Fibroblast of lung (primary cell): ENCODE measurements around the gene RABGAP1L. TPM values are rescaled to one million over a fixed set of nuclear protein-coding genes. Genes with fewer than 3 reads are reported as not detected.

Source experiments
- DNase-seq, 2 donors: peaks; one replicate each; pipeline versions ENCODE4 v3.0.0 to v3.0.0-alpha.2; 2010; ENCODE audit warnings: low read depth in 2 of 2
- H2AFZ ChIP-seq: 2 replicates; pipeline ENCODE4 v1.5.1; 2012; ENCODE audit warnings: low read length, control low read depth, inconsistent platforms
- H3K27ac ChIP-seq: 2 replicates; pipeline ENCODE4 v1.5.1; 2011; ENCODE audit warnings: low read length, control low read depth; ENCODE audit not compliant: insufficient read depth
- H3K27me3 ChIP-seq: 2 replicates; pipeline ENCODE4 v1.5.1; 2011; ENCODE audit warnings: mild to moderate bottlenecking, low read length; ENCODE audit not compliant: control insufficient read depth, insufficient read depth
- H3K36me3 ChIP-seq: 2 replicates; pipeline ENCODE4 v1.5.1; 2011; ENCODE audit warnings: low read length; ENCODE audit not compliant: control insufficient read depth, insufficient read depth
- H3K4me1 ChIP-seq: 2 replicates; pipeline ENCODE4 v1.5.1; 2011; ENCODE audit warnings: low read length; ENCODE audit not compliant: control insufficient read depth, insufficient read depth; ENCODE audit errors: extremely low read depth
- H3K4me2 ChIP-seq: 2 replicates; pipeline ENCODE4 v1.5.1; 2011; ENCODE audit warnings: low read length, control low read depth; ENCODE audit not compliant: insufficient read depth; ENCODE audit errors: extremely low read depth
- H3K4me3 ChIP-seq, 4 experiments: fragments of 200-600 bp in 1 of 4; sonication (generic) in 1 of 4; replicated peaks in 1 of 4; 2 replicates each; pipeline ENCODE4 v1.5.1; 2011 to 2016; ENCODE audit warnings: low read length in 4 of 4, low read depth in 3 of 4, mild to moderate bottlenecking in 3 of 4, control low read depth in 2 of 4, inconsistent platforms in 1 of 4, mixed read lengths in 1 of 4; ENCODE audit not compliant: insufficient read depth in 1 of 4; ENCODE audit errors: control extremely low read depth in 1 of 4
- H3K79me2 ChIP-seq: 2 replicates; pipeline ENCODE4 v1.5.1; 2012; ENCODE audit warnings: mild to moderate bottlenecking, low read length, inconsistent platforms; ENCODE audit not compliant: control insufficient read depth, insufficient read depth
- H3K9ac ChIP-seq: 2 replicates; pipeline ENCODE4 v1.5.1; 2011; ENCODE audit warnings: mild to moderate bottlenecking, low read length, control low read depth; ENCODE audit not compliant: insufficient read depth
- H3K9me3 ChIP-seq: 2 replicates; pipeline ENCODE4 v1.5.1; 2012; ENCODE audit warnings: low read depth, low read length; ENCODE audit not compliant: control insufficient read depth, insufficient read depth
- H4K20me1 ChIP-seq: 2 replicates; pipeline ENCODE4 v1.5.1; 2011; ENCODE audit warnings: low read length; ENCODE audit not compliant: control insufficient read depth, insufficient read depth; ENCODE audit errors: extremely low read depth
- CTCF ChIP-seq, 2 donors: IDR thresholded peaks in 1 of 2; conservative IDR thresholded peaks in 1 of 2; 1 replicate in 1 of 2; 2 replicates in 1 of 2; pipeline ENCODE4 v1.5.1; 2011 to 2012; ENCODE audit warnings: low read length in 2 of 2, control low read depth in 1 of 2, inconsistent platforms in 1 of 2, low read depth in 1 of 2, mild to moderate bottlenecking in 1 of 2
- EZH2 ChIP-seq: IDR thresholded peaks from 2 replicates; pipeline ENCODE4 v1.5.1; 2012; ENCODE audit warnings: low read length, control low read depth, mild to moderate bottlenecking; ENCODE audit errors: missing control alignments
- polyA plus RNA-seq, 2 donors: library from polyadenylated mRNA; depleted of rRNA in 1 of 2; stranded (reverse) in 1 of 2; unstranded in 1 of 2; fragments of >200 nt; gene quantifications; 2 replicates each; pipeline ENCODE4 v1.2.1, GENCODE V29; 2011 to 2012; ENCODE audit warnings: missing spikeins in 1 of 2
- total RNA-seq: library from RNA; depleted of rRNA; stranded (reverse); fragments of >200 nt; gene quantifications from 2 replicates; pipeline ENCODE4 v1.2.1, GENCODE V29; 2014

RABGAP1L gene
- total and polyA plus RNA-seq, 2 donors (not counting 1 experiment from before 2014, with no cell fraction given), result 33.8 to 36.5 TPM

GRCh38 chr1:174556392-174556791, 397.1 kb downstream of the RABGAP1L start:
- no peak overlapping the region for H2AFZ ChIP-seq
- H3K27me3 ChIP-seq, result no peaks in the 10 kb centered on the region
- H3K4me2 ChIP-seq, result no peak overlapping the region
- H3K4me1 ChIP-seq, result no peaks in the 10 kb centered on the region
- H3K9me3 ChIP-seq, result no peaks in the 10 kb centered on the region
- DNase-seq, result peak; percentile 18 to 36
- H3K36me3 ChIP-seq, result no peaks in the 10 kb centered on the region
- TF ChIP-seq EZH2, result no peak
- no peak for TF ChIP-seq CTCF (conservative IDR thresholded peaks at IDR 0.05 in 1 of 2, IDR thresholded peaks at IDR 0.05 in 1 of 2; ENCODE audit: low read depth in 1 of 2, low read length in 2 of 2)
- no peaks in the 10 kb centered on the region for H3K79me2 ChIP-seq
- H3K27ac ChIP-seq, result no peak overlapping the region
- H4K20me1 ChIP-seq, result no peaks in the 10 kb centered on the region
- no peak overlapping the region for H3K4me3 ChIP-seq
- no peak overlapping the region for H3K9ac ChIP-seq

- Histone ChIP-seq H3K9me3 (no peaks in the 10 kb centered on the region), H3K79me2 (no peaks in the 10 kb centered on the region), H3K4me3 (no peak overlapping the region), H3K27me3 (no peaks in the 10 kb centered on the region), H3K4me1 (no peaks in the 10 kb centered on the region), H3K4me2 (no peak overlapping the region), H3K9ac (no peak overlapping the region), H3K36me3 (no peaks in the 10 kb centered on the region), H4K20me1 (no peaks in the 10 kb centered on the region), H3K27ac (no peak overlapping the region), H2AFZ (no peak overlapping the region)
- TF ChIP-seq CTCF (conservative IDR thresholded peaks at IDR 0.05 in 1 of 2, IDR thresholded peaks at IDR 0.05 in 1 of 2; ENCODE audit: low read depth in 1 of 2, low read length in 2 of 2) (no peak), EZH2 (no peak)
- no peak for DNase-seq
Observed at GRCh38 chr1:174568551-174568950, 409.2 kb downstream of the RABGAP1L start.

GRCh38 chr1:174569240-174569639, 409.9 kb downstream of the RABGAP1L start:
- Histone ChIP-seq H3K36me3 (no peaks in the 10 kb centered on the region), H3K4me1 (no peaks in the 10 kb centered on the region), H3K9ac (no peak overlapping the region), H3K9me3 (no peaks in the 10 kb centered on the region), H3K27ac (no peak overlapping the region), H2AFZ (no peak overlapping the region), H3K79me2 (no peaks in the 10 kb centered on the region), H4K20me1 (no peaks in the 10 kb centered on the region), H3K4me2 (no peak overlapping the region), H3K4me3 (no peak overlapping the region), H3K27me3 (no peaks in the 10 kb centered on the region)
- TF ChIP-seq CTCF (conservative IDR thresholded peaks at IDR 0.05 in 1 of 2, IDR thresholded peaks at IDR 0.05 in 1 of 2; ENCODE audit: low read depth in 1 of 2, low read length in 2 of 2) (no peak), EZH2 (no peak)
- no peak for DNase-seq
